Measurements from ENCODE around the gene MT1E.

MT1E gene

DNA sequence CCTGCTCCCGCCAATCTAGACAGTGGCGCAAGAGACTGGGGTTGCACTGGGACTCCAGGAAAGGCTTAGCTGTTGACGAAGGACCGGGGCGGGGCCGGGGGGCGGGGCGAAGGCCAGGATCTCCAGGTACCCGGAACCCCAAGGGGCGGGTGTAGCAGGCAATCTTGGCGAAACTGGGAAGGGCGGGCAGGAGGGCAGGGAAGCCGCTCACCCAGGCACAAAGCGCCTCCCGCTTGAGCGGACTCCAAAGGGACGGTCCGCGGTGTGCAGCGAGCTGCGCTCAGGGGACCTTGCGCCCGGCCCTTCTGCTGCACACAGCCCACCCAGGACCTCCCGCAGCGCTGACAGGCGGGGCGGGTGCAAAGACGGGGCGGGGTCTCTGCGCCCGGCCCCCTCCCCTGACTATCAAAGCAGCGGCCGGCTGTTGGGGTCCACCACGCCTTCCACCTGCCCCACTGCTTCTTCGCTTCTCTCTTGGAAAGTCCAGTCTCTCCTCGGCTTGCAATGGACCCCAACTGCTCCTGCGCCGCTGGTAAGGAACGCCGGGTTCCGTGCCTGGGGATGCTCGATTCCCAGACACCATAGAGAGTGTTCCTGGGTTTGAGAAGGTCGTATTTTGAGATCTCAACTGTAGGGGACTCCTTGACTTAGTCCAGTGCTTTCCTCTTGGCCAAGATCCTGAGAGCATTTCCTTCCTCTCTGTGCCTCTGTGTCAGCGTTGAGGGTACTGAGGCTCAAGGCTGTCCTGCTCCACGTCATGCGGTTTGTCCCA is 32.2 kb downstream of the MT1E start, which contains the start of gene MT1F (continued):
- TF ChIP-seq GLIS2 (tag by site-specific recombination; IDR thresholded peaks at IDR 0.05): peak; percentile 85
- TF ChIP-seq, protein P1, sequence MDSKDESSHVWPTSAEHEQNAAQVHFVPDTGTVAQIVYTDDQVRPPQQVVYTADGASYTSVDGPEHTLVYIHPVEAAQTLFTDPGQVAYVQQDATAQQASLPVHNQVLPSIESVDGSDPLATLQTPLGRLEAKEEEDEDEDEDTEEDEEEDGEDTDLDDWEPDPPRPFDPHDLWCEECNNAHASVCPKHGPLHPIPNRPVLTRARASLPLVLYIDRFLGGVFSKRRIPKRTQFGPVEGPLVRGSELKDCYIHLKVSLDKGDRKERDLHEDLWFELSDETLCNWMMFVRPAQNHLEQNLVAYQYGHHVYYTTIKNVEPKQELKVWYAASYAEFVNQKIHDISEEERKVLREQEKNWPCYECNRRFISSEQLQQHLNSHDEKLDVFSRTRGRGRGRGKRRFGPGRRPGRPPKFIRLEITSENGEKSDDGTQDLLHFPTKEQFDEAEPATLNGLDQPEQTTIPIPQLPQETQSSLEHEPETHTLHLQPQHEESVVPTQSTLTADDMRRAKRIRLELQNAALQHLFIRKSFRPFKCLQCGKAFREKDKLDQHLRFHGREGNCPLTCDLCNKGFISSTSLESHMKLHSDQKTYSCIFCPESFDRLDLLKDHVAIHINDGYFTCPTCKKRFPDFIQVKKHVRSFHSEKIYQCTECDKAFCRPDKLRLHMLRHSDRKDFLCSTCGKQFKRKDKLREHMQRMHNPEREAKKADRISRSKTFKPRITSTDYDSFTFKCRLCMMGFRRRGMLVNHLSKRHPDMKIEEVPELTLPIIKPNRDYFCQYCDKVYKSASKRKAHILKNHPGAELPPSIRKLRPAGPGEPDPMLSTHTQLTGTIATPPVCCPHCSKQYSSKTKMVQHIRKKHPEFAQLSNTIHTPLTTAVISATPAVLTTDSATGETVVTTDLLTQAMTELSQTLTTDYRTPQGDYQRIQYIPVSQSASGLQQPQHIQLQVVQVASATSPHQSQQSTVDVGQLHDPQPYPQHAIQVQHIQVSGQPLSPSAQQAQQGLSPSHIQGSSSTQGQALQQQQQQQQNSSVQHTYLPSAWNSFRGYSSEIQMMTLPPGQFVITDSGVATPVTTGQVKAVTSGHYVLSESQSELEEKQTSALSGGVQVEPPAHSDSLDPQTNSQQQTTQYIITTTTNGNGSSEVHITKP (tag by site-specific recombination; IDR thresholded peaks at IDR 0.05): no peak
- TF ChIP-seq, protein P2, sequence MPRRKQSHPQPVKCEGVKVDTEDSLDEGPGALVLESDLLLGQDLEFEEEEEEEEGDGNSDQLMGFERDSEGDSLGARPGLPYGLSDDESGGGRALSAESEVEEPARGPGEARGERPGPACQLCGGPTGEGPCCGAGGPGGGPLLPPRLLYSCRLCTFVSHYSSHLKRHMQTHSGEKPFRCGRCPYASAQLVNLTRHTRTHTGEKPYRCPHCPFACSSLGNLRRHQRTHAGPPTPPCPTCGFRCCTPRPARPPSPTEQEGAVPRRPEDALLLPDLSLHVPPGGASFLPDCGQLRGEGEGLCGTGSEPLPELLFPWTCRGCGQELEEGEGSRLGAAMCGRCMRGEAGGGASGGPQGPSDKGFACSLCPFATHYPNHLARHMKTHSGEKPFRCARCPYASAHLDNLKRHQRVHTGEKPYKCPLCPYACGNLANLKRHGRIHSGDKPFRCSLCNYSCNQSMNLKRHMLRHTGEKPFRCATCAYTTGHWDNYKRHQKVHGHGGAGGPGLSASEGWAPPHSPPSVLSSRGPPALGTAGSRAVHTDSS (tag by site-specific recombination; IDR thresholded peaks at IDR 0.05): no peak
- TF ChIP-seq, protein P3, sequence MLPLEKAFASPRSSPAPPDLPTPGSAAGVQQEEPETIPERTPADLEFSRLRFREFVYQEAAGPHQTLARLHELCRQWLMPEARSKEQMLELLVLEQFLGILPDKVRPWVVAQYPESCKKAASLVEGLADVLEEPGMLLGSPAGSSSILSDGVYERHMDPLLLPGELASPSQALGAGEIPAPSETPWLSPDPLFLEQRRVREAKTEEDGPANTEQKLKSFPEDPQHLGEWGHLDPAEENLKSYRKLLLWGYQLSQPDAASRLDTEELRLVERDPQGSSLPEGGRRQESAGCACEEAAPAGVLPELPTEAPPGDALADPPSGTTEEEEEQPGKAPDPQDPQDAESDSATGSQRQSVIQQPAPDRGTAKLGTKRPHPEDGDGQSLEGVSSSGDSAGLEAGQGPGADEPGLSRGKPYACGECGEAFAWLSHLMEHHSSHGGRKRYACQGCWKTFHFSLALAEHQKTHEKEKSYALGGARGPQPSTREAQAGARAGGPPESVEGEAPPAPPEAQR (tag by site-specific recombination; IDR thresholded peaks at IDR 0.05): no peak
- TF ChIP-seq, protein P4, sequence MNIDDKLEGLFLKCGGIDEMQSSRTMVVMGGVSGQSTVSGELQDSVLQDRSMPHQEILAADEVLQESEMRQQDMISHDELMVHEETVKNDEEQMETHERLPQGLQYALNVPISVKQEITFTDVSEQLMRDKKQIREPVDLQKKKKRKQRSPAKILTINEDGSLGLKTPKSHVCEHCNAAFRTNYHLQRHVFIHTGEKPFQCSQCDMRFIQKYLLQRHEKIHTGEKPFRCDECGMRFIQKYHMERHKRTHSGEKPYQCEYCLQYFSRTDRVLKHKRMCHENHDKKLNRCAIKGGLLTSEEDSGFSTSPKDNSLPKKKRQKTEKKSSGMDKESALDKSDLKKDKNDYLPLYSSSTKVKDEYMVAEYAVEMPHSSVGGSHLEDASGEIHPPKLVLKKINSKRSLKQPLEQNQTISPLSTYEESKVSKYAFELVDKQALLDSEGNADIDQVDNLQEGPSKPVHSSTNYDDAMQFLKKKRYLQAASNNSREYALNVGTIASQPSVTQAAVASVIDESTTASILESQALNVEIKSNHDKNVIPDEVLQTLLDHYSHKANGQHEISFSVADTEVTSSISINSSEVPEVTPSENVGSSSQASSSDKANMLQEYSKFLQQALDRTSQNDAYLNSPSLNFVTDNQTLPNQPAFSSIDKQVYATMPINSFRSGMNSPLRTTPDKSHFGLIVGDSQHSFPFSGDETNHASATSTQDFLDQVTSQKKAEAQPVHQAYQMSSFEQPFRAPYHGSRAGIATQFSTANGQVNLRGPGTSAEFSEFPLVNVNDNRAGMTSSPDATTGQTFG (tag by site-specific recombination; IDR thresholded peaks at IDR 0.05; ENCODE audit: borderline replicate concordance): no peak
- TF ChIP-seq ZNF76 (tag by site-specific recombination; IDR thresholded peaks at IDR 0.05; ENCODE audit: borderline replicate concordance, low read depth): no peak

DNA sequence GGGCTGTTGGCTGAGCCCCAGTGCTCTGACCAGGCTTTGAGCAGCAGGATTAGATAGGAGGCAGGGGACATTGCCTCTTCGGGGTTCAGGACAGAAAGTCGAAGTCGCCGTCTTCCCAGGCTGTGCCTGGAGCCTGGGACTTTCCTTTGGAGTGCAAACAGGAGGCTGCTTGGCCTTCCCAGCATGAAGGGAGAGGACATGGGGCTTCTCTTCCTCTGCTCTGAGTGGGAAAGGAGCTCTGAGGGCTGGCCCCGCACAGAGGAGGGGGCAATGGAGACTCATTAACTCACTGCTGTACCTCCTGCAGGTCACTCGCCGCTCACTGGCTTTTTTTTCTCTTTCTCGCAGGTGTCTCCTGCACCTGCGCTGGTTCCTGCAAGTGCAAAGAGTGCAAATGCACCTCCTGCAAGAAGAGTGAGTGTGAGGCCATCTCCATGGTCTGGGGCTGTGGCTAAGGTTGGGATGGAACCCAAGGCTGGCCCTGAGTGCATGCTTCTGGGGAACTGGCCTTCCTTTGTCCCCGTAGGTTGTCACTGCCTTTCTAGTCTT is 32.8 kb downstream of the MT1E start:
- Histone ChIP-seq H3K4me1 (ENCODE audit: control insufficient read depth, insufficient read depth, low read length) (no peaks in the 10 kb centered on the region; the same call in 1 of the 2 replicates), H3K4me3 (ENCODE audit: low read depth, low read length) (no peak overlapping the region), H3K27ac (ENCODE audit: extremely low read depth, low read depth, low read length) (no peak overlapping the region), H3K36me3 (ENCODE audit: control insufficient read depth in 2 of 2, insufficient read depth in 1 of 2, low read length in 2 of 2) (no peaks in the 10 kb centered on the region), H3K9me3 (ENCODE audit: control insufficient read depth, insufficient read depth, low read depth, low read length) (no peaks in the 10 kb centered on the region)
- CTCF ChIA-PET: interaction anchor here (0.6 kb wide), 1 partner anchor 34 kb away, joined by 5 read pairs; no protein-coding TSS in a partner anchor
- POLR2A ChIA-PET: interaction anchor here (1.2 kb wide), 2 partner anchors 24 to 50 kb away, joined by 5 to 7 read pairs; partner anchors contain the start of genes MT1X and MT2A
- TF ChIP-seq EGR2 (tag by site-specific recombination; IDR thresholded peaks at IDR 0.05; ENCODE audit: low read depth) (no peak), ZNF24 (tag by site-specific recombination; IDR thresholded peaks at IDR 0.05) (no peak), ZNF521 (tag by site-specific recombination; IDR thresholded peaks at IDR 0.05) (no peak), ZNF785 (tag by site-specific recombination; IDR thresholded peaks at IDR 0.05) (no peak), ZNF530 (tag by site-specific recombination; IDR thresholded peaks at IDR 0.05; ENCODE audit: low read depth) (no peak), TRIM28 (IDR thresholded peaks at IDR 0.05; ENCODE audit: borderline replicate concordance, low read length) (no peak), ZNF76 (tag by site-specific recombination; IDR thresholded peaks at IDR 0.05; ENCODE audit: borderline replicate concordance, low read depth) (no peak), KLF8 (tag by site-specific recombination; IDR thresholded peaks at IDR 0.05) (no peak), ZNF654 (tag by site-specific recombination; IDR thresholded peaks at IDR 0.05; ENCODE audit: low read depth) (no peak), ZNF555 (tag by site-specific recombination; conservative IDR thresholded peaks at IDR 0.05) (no peak)
- TF ChIP-seq, protein P5, sequence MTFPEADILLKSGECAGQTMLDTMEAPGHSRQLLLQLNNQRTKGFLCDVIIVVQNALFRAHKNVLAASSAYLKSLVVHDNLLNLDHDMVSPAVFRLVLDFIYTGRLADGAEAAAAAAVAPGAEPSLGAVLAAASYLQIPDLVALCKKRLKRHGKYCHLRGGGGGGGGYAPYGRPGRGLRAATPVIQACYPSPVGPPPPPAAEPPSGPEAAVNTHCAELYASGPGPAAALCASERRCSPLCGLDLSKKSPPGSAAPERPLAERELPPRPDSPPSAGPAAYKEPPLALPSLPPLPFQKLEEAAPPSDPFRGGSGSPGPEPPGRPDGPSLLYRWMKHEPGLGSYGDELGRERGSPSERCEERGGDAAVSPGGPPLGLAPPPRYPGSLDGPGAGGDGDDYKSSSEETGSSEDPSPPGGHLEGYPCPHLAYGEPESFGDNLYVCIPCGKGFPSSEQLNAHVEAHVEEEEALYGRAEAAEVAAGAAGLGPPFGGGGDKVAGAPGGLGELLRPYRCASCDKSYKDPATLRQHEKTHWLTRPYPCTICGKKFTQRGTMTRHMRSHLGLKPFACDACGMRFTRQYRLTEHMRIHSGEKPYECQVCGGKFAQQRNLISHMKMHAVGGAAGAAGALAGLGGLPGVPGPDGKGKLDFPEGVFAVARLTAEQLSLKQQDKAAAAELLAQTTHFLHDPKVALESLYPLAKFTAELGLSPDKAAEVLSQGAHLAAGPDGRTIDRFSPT (tag by site-specific recombination; IDR thresholded peaks at IDR 0.05): no peak
- TF ChIP-seq, protein P6, sequence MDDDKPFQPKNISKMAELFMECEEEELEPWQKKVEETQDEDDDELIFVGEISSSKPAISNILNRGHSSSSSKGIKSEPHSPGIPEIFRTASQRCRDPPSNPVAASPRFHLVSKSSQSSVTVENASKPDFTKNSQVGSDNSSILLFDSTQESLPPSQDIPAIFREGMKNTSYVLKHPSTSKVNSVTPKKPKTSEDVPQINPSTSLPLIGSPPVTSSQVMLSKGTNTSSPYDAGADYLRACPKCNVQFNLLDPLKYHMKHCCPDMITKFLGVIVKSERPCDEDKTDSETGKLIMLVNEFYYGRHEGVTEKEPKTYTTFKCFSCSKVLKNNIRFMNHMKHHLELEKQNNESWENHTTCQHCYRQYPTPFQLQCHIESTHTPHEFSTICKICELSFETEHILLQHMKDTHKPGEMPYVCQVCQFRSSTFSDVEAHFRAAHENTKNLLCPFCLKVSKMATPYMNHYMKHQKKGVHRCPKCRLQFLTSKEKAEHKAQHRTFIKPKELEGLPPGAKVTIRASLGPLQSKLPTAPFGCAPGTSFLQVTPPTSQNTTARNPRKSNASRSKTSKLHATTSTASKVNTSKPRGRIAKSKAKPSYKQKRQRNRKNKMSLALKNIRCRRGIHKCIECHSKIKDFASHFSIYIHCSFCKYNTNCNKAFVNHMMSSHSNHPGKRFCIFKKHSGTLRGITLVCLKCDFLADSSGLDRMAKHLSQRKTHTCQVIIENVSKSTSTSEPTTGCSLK (tag by site-specific recombination; IDR thresholded peaks at IDR 0.05): no peak
- TF ChIP-seq, protein P7, sequence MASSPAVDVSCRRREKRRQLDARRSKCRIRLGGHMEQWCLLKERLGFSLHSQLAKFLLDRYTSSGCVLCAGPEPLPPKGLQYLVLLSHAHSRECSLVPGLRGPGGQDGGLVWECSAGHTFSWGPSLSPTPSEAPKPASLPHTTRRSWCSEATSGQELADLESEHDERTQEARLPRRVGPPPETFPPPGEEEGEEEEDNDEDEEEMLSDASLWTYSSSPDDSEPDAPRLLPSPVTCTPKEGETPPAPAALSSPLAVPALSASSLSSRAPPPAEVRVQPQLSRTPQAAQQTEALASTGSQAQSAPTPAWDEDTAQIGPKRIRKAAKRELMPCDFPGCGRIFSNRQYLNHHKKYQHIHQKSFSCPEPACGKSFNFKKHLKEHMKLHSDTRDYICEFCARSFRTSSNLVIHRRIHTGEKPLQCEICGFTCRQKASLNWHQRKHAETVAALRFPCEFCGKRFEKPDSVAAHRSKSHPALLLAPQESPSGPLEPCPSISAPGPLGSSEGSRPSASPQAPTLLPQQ (tag by site-specific recombination; IDR thresholded peaks at IDR 0.05): no peak

Data from HEK293 (cell line).